Activated T-cell treated with anti-CD3 and anti-CD28 coated beads, Interleukin-2, amount 50 U/mL, for 24 hours (primary cell): ENCODE results near the gene CSTB.
"Not testable (repeated sequence)": the region's sequence is repeated elsewhere in the genome, so short reads cannot be mapped to it uniquely, and the experiment has no call there.

ENCODE experiments used
- DNase-seq: peaks from one replicate; pipeline ENCODE4 v3.0.0-alpha.2; 2020
- H3K27ac Mint-ChIP-seq: 2 replicates; pipeline ENCODE4 v1.8.0; 2020; ENCODE audit warnings: mild to moderate bottlenecking, mixed read lengths
- H3K27me3 Mint-ChIP-seq: 2 replicates; pipeline ENCODE4 v1.8.0; 2020; ENCODE audit warnings: mixed read lengths
- H3K36me3 Mint-ChIP-seq: 2 replicates; pipeline ENCODE4 v1.8.0; 2020; ENCODE audit warnings: low read depth, mixed read lengths
- H3K4me1 Mint-ChIP-seq: 2 replicates; pipeline ENCODE4 v1.8.0; 2020; ENCODE audit warnings: low read depth, mixed read lengths
- H3K4me3 Mint-ChIP-seq: 2 replicates; pipeline ENCODE4 v1.8.0; 2020; ENCODE audit warnings: mild to moderate bottlenecking, moderate library complexity, mixed read lengths
- H3K9me3 Mint-ChIP-seq: 2 replicates; pipeline ENCODE4 v1.8.0; 2020; ENCODE audit warnings: mixed read lengths

Gene CSTB, protein sequence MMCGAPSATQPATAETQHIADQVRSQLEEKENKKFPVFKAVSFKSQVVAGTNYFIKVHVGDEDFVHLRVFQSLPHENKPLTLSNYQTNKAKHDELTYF

GRCh38 chr21:43775795-43776430 is at the start of gene CSTB:
CSTB (minus strand) TSS chr21:43776308; CDS start chr21:43776269, 39 bp downstream.
- H3K4me1 Mint-ChIP-seq = peaks cover 51% of the 10 kb centered on the region
- peaks cover 37% of the 10 kb centered on the region for H3K36me3 Mint-ChIP-seq
- peak within 1 kb of the TSS; percentile 88 for H3K27ac Mint-ChIP-seq
- H3K27me3 Mint-ChIP-seq = no peaks in the 10 kb centered on the region
- peak within 1 kb of the TSS; percentile 94 for H3K4me3 Mint-ChIP-seq
- no peaks in the 10 kb centered on the region for H3K9me3 Mint-ChIP-seq
- DNase-seq = peak; percentile 92

- DNase-seq = no peak
- no peaks in the 10 kb centered on the region for H3K36me3 Mint-ChIP-seq
- peaks cover 3% of the 10 kb centered on the region for H3K4me1 Mint-ChIP-seq
- no peak overlapping the region for H3K27ac Mint-ChIP-seq
- H3K27me3 Mint-ChIP-seq = peaks cover 17% of the 10 kb centered on the region
- no peaks in the 10 kb centered on the region for H3K9me3 Mint-ChIP-seq
- no peak overlapping the region for H3K4me3 Mint-ChIP-seq
Measured at GRCh38 chr21:43825242-43825935, 49.3 kb upstream of the CSTB start.

GRCh38 chr21:43824333-43825241 is 48.5 kb upstream of the CSTB start:
- H3K27ac Mint-ChIP-seq = no peak overlapping the region
- no peaks in the 10 kb centered on the region for H3K36me3 Mint-ChIP-seq
- DNase-seq = no peak

DNA sequence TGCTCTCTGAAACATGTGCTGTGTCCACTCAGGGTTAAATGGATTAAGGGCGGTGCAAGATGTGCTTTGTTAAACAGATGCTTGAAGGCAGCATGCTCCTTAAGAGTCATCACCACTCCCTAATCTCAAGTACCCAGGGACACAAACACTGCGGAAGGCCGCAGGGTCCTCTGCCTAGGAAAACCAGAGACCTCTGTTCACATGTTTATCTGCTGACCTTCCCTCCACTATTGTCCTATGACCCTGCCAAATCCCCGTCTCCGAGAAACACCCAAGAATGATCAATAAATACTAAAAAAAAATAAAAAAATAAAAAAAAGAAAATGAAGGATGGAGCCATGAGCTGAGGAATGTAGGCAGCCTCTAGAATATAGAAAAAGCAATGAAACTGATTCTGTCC is 46.6 kb upstream of the CSTB start:
- not testable (repeated sequence) for H3K4me3 Mint-ChIP-seq, H3K27ac Mint-ChIP-seq, H3K9me3 Mint-ChIP-seq, H3K27me3 Mint-ChIP-seq, H3K36me3 Mint-ChIP-seq, DNase-seq, H3K4me1 Mint-ChIP-seq

More at GRCh38 chr21:43824333-43825241, 48.5 kb upstream of the CSTB start:
- Mint-ChIP-seq H3K27me3 (peaks cover 11% of the 10 kb centered on the region), H3K9me3 (no peaks in the 10 kb centered on the region), H3K4me1 (peaks cover 3% of the 10 kb centered on the region), H3K4me3 (no peak overlapping the region)

DNA sequence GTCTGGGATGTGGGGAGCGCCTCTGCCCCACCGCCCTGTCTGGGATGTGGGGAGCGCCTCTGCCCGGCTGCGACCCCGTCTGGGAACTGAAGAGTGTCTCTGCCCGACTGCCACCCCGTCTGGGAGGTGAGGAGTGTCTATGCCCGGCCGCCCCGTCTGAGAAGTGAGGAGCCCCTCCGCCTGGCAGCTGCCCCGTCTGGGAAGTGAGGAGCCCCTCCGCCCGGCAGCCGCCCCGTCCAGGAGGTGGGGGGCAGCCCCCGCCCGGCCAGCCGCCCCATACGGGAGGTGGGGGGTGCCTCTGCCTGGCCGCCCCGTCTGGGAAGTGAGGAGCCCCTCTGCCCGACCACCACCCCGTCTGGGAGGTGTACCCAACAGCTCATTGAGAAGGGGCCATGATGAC is 46.1 kb upstream of the CSTB start:
- not testable (repeated sequence) for H3K27me3 Mint-ChIP-seq, DNase-seq, H3K4me3 Mint-ChIP-seq, H3K9me3 Mint-ChIP-seq, H3K36me3 Mint-ChIP-seq, H3K27ac Mint-ChIP-seq, H3K4me1 Mint-ChIP-seq

- no peak for DNase-seq
- H3K4me1 Mint-ChIP-seq = peaks cover 3% of the 10 kb centered on the region
- H3K36me3 Mint-ChIP-seq = peaks cover 5% of the 10 kb centered on the region
- peaks cover 5% of the 10 kb centered on the region for H3K9me3 Mint-ChIP-seq
- no peak overlapping the region for H3K4me3 Mint-ChIP-seq
- H3K27me3 Mint-ChIP-seq = no peaks in the 10 kb centered on the region
- no peak overlapping the region for H3K27ac Mint-ChIP-seq
Measured at GRCh38 chr21:43820466-43820865, 44.4 kb upstream of the CSTB start.

- H3K27ac Mint-ChIP-seq = no peak overlapping the region
- no peaks in the 10 kb centered on the region for H3K27me3 Mint-ChIP-seq
- H3K4me3 Mint-ChIP-seq = no peak overlapping the region
- peaks cover 4% of the 10 kb centered on the region for H3K4me1 Mint-ChIP-seq
- peaks cover 5% of the 10 kb centered on the region for H3K9me3 Mint-ChIP-seq
- peaks cover 5% of the 10 kb centered on the region for H3K36me3 Mint-ChIP-seq
- DNase-seq = no peak
Measured at GRCh38 chr21:43819511-43820405, 43.6 kb upstream of the CSTB start.

- H3K4me1 Mint-ChIP-seq = peaks cover 4% of the 10 kb centered on the region
- no peak overlapping the region for H3K27ac Mint-ChIP-seq
- H3K36me3 Mint-ChIP-seq = peaks cover 5% of the 10 kb centered on the region
- no peak for DNase-seq
- H3K9me3 Mint-ChIP-seq = peaks cover 5% of the 10 kb centered on the region
- no peaks in the 10 kb centered on the region for H3K27me3 Mint-ChIP-seq
- H3K4me3 Mint-ChIP-seq = no peak overlapping the region
Measured at GRCh38 chr21:43818685-43819084, 42.6 kb upstream of the CSTB start.

DNA sequence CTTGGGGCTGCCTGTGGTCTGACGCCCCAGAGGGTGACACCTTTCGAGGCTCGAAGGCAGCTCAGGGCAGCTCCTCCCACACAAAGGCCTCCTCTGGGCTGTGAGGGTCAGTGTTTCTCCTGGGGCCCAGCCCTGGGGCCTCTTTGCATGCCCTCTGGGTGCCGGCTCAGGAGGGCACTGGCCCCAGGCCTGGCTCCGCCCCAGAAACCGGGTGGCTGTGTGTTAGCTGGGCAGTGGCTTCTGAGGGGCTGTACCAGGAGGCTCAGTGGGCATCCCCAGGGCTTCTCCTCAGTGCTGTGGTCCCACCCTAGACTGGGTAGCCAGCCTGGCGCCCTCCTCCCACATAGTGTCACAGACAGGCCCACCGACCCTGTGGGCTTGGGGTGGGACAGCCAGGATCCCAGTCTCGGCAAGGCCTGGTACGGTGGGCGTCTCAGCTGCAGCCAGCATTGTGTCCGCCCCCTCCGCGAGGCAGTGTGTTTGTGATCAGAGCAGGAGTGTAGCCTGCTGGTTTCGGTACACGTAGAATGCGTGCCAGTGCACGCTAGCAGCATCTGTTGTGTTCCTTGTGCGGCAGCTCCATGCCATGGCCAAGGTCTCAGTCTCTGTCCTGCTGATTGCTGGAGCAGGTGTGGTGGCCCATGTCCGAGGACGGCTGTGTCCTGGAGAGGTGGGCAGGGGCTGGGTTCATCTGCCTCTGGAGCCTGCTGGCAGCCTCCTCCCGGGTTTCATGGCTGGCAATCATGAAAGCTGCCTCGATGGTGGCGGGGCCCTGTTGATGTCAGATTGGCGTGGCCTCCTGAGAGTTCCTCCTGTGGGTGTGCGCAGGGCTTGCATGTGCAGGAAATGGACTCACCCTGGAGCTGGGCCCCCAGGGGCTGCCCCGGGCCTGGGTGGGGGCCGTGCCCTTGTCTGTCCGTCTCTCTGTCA is 41.3 kb upstream of the CSTB start:
- Mint-ChIP-seq H3K4me3 (no peak overlapping the region), H3K27ac (no peak overlapping the region), H3K9me3 (peaks cover 5% of the 10 kb centered on the region), H3K4me1 (peaks cover 4% of the 10 kb centered on the region), H3K36me3 (peaks cover 5% of the 10 kb centered on the region), H3K27me3 (no peaks in the 10 kb centered on the region)
- no peak for DNase-seq

GRCh38 chr21:43816611-43817071 is 40.5 kb upstream of the CSTB start:
- DNase-seq = no peak
- H3K36me3 Mint-ChIP-seq = peaks cover 5% of the 10 kb centered on the region
- H3K9me3 Mint-ChIP-seq = peaks cover 5% of the 10 kb centered on the region
- no peaks in the 10 kb centered on the region for H3K27me3 Mint-ChIP-seq
- H3K4me1 Mint-ChIP-seq = peaks cover 4% of the 10 kb centered on the region
- H3K4me3 Mint-ChIP-seq = no peak overlapping the region
- no peak overlapping the region for H3K27ac Mint-ChIP-seq

GRCh38 chr21:43815991-43816390 is 39.9 kb upstream of the CSTB start:
- H3K36me3 Mint-ChIP-seq = peaks cover 5% of the 10 kb centered on the region
- H3K4me3 Mint-ChIP-seq = no peak overlapping the region
- H3K9me3 Mint-ChIP-seq = peaks cover 5% of the 10 kb centered on the region
- no peak for DNase-seq
- H3K4me1 Mint-ChIP-seq = peaks cover 4% of the 10 kb centered on the region
- no peaks in the 10 kb centered on the region for H3K27me3 Mint-ChIP-seq
- H3K27ac Mint-ChIP-seq = no peak overlapping the region

- Mint-ChIP-seq H3K36me3 (peaks cover 5% of the 10 kb centered on the region), H3K27ac (no peak overlapping the region), H3K9me3 (peaks cover 5% of the 10 kb centered on the region), H3K4me3 (no peak overlapping the region), H3K27me3 (no peaks in the 10 kb centered on the region), H3K4me1 (peaks cover 8% of the 10 kb centered on the region)
- no peak for DNase-seq
Measured at GRCh38 chr21:43815107-43815613, 39.1 kb upstream of the CSTB start.
